Karpas-422 (cell line): Measurements from ENCODE around the gene MRPL22. TPM values are rescaled to one million over a fixed set of nuclear protein-coding genes. Genes with fewer than 3 reads are reported as not detected.
"Not testable (repeated sequence)": the region's sequence is repeated elsewhere in the genome, so short reads cannot be mapped to it uniquely, and the experiment has no call there.

ENCODE experiments used
- DNase-seq: peaks from one replicate; pipeline ENCODE4 v3.0.0-alpha.2; 2015
- H2AFZ ChIP-seq: fragments of 200-600 bp; sonication (generic); 2 replicates; pipeline ENCODE4 v1.6.1; 2014; ENCODE audit warnings: antibody characterized with exemption, low read length, mixed read lengths
- H3K27ac ChIP-seq: fragments of 200-600 bp; sonication (generic); 2 replicates; pipeline ENCODE4 v1.5.1; 2014; ENCODE audit warnings: mild to moderate bottlenecking, low read length, moderate library complexity
- H3K27me3 ChIP-seq: fragments of 200-600 bp; sonication (generic); 2 replicates; pipeline ENCODE4 v1.6.1; 2014; ENCODE audit warnings: low read length, mixed read lengths
- H3K36me3 ChIP-seq: fragments of 200-600 bp; sonication (generic); 2 replicates; pipeline ENCODE4 v1.6.1; 2014; ENCODE audit warnings: low read length, mixed read lengths; ENCODE audit not compliant: insufficient read depth
- H3K4me1 ChIP-seq: fragments of 200-600 bp; sonication (generic); 2 replicates; pipeline ENCODE4 v1.6.1; 2014; ENCODE audit warnings: mild to moderate bottlenecking, low read length, mixed read lengths
- H3K4me2 ChIP-seq: fragments of 200-600 bp; sonication (generic); 2 replicates; pipeline ENCODE4 v1.6.1; 2014; ENCODE audit warnings: low read length, low read depth, mild to moderate bottlenecking; ENCODE audit not compliant: poor library complexity, severe bottlenecking
- H3K4me3 ChIP-seq: fragments of 200-600 bp; sonication (generic); 2 replicates; pipeline ENCODE4 v1.5.1; 2014; ENCODE audit warnings: mild to moderate bottlenecking, antibody characterized with exemption, low read length, mixed read lengths
- H3K79me2 ChIP-seq: fragments of 200-600 bp; sonication (generic); 2 replicates; pipeline ENCODE4 v1.6.1; 2014; ENCODE audit warnings: mild to moderate bottlenecking, low read length, mixed read lengths
- H3K9ac ChIP-seq: fragments of 200-600 bp; sonication (generic); 2 replicates; pipeline ENCODE4 v1.6.0; 2014; ENCODE audit warnings: low read length
- H3K9me2 ChIP-seq: fragments of 200-600 bp; sonication (generic), shearing (Covaris generic); replicated peaks from 2 replicates; pipeline ENCODE4 v1.6.0; 2014; ENCODE audit warnings: mild to moderate bottlenecking, low read length, moderate library complexity; ENCODE audit not compliant: insufficient read depth
- H3K9me3 ChIP-seq: fragments of 300-700, 200-600 bp; sonication (generic); 2 replicates; pipeline ENCODE4 v1.6.1; 2014; ENCODE audit warnings: low read length, mixed read lengths
- H4K20me1 ChIP-seq: fragments of 200-600 bp; sonication (generic); 2 replicates; pipeline ENCODE4 v1.6.1; 2014; ENCODE audit warnings: mild to moderate bottlenecking, antibody characterized with exemption, low read length, low read depth; ENCODE audit not compliant: insufficient read depth
- total RNA-seq: library from RNA; depleted of rRNA; stranded (reverse); fragments of >200 nt; shearing (Covaris generic); gene quantifications from 2 replicates; pipeline ENCODE4 v1.2.3, GENCODE V29; 2014; ENCODE audit warnings: low replicate concordance

Gene MRPL22
- total RNA-seq, 1 experiment from 2014 or later, result 21.3 TPM

DNA sequence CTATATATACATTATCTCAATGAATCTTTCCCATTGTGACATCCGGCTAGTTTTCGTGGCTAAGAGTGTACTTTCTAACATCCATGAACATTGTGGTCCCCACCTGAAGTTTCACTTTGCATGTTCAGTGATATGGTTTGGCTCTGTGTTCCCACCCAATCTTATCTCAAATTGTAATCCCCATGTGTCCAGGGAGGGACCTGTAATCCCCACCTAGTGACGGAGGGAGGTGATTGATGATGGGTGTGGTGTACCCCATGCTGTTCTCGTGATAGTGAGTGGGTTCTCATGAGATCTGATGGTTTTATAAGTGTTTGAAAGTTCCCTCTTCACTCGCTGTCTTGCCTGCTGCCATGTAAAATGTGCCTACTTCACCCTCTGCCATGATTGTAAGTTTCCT is 28.1 kb downstream of the MRPL22 start:
- no peak overlapping the region for H2AFZ ChIP-seq
- peak overlapping the region; percentile 62; the same call in 1 of the 2 replicates for H3K27ac ChIP-seq
- H3K9me3 ChIP-seq, result no peaks in the 10 kb centered on the region
- H3K4me2 ChIP-seq, result no peak overlapping the region
- no peak overlapping the region for H3K9ac ChIP-seq
- H3K27me3 ChIP-seq, result no peaks in the 10 kb centered on the region
- H3K4me3 ChIP-seq, result no peak overlapping the region
- H3K9me2 ChIP-seq, result no peaks in the 10 kb centered on the region
- H4K20me1 ChIP-seq, result no peaks in the 10 kb centered on the region
- H3K79me2 ChIP-seq, result peaks cover 12% of the 10 kb centered on the region
- H3K36me3 ChIP-seq, result peaks cover 23% of the 10 kb centered on the region
- H3K4me1 ChIP-seq, result peaks cover 25% of the 10 kb centered on the region
- no peak for DNase-seq

DNA sequence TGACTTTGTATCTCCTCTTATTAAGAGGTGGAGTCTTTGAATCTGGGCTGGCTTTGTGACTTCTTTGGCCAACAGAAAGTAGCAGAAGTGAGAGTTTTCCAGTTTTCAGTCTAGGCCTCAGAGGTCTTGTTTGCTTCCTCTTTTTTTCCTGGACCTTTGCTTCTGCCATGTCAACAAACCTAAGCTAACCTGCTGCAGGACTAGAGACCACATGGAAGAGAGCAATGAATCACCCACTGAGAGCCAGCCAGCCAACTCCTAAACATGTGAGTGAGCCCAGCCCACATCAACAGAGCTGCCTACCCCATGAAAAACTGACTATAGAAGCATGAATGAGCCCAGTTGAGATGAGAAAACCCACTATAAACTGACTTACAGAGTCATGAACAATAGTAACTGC is 29.9 kb downstream of the MRPL22 start:
- no peak overlapping the region; the same call in 1 of the 2 replicates for H3K27ac ChIP-seq
- H4K20me1 ChIP-seq, result no peaks in the 10 kb centered on the region
- H3K27me3 ChIP-seq, result no peaks in the 10 kb centered on the region
- no peak overlapping the region for H2AFZ ChIP-seq
- H3K36me3 ChIP-seq, result peaks cover 23% of the 10 kb centered on the region
- no peak overlapping the region for H3K9ac ChIP-seq
- H3K9me2 ChIP-seq, result no peaks in the 10 kb centered on the region
- no peaks in the 10 kb centered on the region for H3K79me2 ChIP-seq
- H3K4me2 ChIP-seq, result no peak overlapping the region
- DNase-seq, result no peak
- H3K4me3 ChIP-seq, result no peak overlapping the region
- H3K9me3 ChIP-seq, result no peaks in the 10 kb centered on the region
- H3K4me1 ChIP-seq, result peaks cover 25% of the 10 kb centered on the region

DNA sequence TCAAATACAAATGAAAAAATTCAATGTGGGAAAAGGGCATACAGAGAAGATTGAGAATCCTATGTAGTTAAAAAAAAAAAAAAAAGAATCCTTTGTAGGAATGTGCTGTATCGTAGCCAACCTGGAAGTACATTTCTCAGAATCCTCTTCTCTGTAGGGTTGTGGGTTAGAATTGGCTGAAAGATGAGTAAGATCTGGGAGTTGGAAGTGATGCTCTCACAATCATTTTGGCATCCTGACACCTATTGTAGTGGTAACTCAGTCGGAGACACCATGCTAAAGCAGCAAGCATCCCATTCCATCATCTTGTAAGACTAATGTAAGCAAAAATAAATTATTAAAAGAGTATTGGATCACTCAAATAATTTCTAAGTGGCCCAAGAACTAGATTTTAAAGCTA is 30.6 kb downstream of the MRPL22 start:
- no peaks in the 10 kb centered on the region for H3K9me2 ChIP-seq
- H3K79me2 ChIP-seq, result no peaks in the 10 kb centered on the region
- no peaks in the 10 kb centered on the region for H3K27me3 ChIP-seq
- H3K36me3 ChIP-seq, result peaks cover 23% of the 10 kb centered on the region
- no peak overlapping the region for H3K4me3 ChIP-seq
- no peak for DNase-seq
- peaks cover 25% of the 10 kb centered on the region for H3K4me1 ChIP-seq
- H3K4me2 ChIP-seq, result no peak overlapping the region
- H3K9me3 ChIP-seq, result no peaks in the 10 kb centered on the region
- H3K27ac ChIP-seq, result no peak overlapping the region
- H3K9ac ChIP-seq, result no peak overlapping the region
- no peak overlapping the region for H2AFZ ChIP-seq
- no peaks in the 10 kb centered on the region for H4K20me1 ChIP-seq

DNA sequence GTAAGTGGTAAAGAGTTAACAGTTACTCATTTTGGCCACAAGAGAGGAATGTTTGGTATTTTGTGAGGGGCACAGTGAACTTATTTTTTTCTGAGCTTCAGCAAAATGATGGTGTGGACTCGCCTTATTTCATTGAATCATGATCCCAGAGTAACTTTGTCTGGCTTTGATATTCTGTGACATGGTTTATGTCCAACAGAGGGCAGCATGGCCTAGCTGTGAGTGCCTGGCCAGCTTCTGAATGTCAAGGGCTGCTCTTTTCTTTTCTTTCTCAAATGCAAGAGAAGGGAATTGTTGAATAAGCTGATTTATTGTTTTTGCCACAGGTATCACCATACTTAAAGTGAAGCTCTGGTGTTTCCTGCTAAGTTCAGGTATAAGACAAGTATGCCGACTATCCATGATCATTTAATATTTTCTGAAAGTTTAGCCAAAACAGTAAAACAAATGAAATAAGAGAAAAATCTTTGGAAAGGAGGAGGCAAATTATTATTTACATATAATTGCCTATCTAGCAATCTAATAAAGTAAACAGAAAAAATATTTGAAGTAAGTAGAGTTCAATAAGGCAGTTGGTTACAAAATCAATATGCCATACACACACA is 31.7 kb downstream of the MRPL22 start:
- Histone ChIP-seq H4K20me1 (no peaks in the 10 kb centered on the region), H3K4me1 (peaks cover 15% of the 10 kb centered on the region), H3K27ac (no peak overlapping the region), H3K9me2 (no peaks in the 10 kb centered on the region), H3K4me3 (no peak overlapping the region), H3K27me3 (no peaks in the 10 kb centered on the region), H3K9ac (no peak overlapping the region), H3K9me3 (no peaks in the 10 kb centered on the region), H3K4me2 (no peak overlapping the region), H3K36me3 (peaks cover 16% of the 10 kb centered on the region), H3K79me2 (no peaks in the 10 kb centered on the region), H2AFZ (no peak overlapping the region)
- peak; percentile 77 for DNase-seq

DNA sequence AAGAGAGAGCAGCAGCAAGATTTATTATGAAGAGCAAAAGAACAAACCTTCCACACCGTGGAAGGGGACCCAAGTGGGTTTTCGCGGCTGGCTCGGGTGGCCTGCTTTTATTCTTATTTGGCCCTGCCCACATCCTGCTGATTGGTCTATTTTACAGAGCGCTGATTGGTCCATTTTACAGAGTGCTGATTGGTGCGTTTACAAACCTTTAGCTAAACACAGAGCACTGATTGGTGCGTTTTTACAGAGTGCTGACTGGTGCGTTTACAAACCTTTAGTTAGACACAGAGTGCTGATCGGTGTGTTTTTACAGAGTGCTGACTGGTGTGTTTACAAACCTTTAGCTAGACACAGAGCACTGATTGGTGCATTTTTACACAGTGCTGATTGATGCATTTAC is 35.2 kb downstream of the MRPL22 start:
- H3K36me3 ChIP-seq, H3K4me3 ChIP-seq, H3K27me3 ChIP-seq, H3K9ac ChIP-seq, H2AFZ ChIP-seq, H4K20me1 ChIP-seq, H3K79me2 ChIP-seq, H3K9me3 ChIP-seq, H3K4me1 ChIP-seq, H3K27ac ChIP-seq, DNase-seq, H3K9me2 ChIP-seq, H3K4me2 ChIP-seq: not testable (repeated sequence)

DNA sequence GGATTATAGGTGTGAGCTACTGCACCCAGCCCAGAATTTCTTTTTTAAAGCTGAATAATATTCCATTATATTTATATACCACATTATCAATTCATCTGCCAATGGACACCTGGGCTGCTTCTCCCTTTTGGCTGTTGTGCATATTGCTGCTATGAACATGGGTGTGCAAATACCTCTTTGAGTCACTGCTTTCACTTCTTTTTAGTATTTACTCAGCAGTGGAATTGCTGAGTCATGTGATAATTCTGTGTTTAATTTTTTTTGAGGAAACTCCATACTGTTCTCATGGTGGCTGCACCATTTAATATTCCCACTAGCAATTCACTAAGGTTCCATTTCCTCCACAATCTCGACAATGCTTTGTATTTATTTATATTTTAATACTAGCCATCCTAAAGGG is 36.5 kb downstream of the MRPL22 start:
- Histone ChIP-seq H3K9ac (no peak overlapping the region), H3K27me3 (no peaks in the 10 kb centered on the region), H4K20me1 (no peaks in the 10 kb centered on the region), H3K36me3 (no peaks in the 10 kb centered on the region), H3K27ac (no peak overlapping the region), H2AFZ (no peak overlapping the region), H3K4me3 (no peak overlapping the region), H3K9me2 (no peaks in the 10 kb centered on the region), H3K4me1 (no peaks in the 10 kb centered on the region), H3K79me2 (no peaks in the 10 kb centered on the region), H3K4me2 (no peak overlapping the region), H3K9me3 (no peaks in the 10 kb centered on the region)
- DNase-seq, result no peak

DNA sequence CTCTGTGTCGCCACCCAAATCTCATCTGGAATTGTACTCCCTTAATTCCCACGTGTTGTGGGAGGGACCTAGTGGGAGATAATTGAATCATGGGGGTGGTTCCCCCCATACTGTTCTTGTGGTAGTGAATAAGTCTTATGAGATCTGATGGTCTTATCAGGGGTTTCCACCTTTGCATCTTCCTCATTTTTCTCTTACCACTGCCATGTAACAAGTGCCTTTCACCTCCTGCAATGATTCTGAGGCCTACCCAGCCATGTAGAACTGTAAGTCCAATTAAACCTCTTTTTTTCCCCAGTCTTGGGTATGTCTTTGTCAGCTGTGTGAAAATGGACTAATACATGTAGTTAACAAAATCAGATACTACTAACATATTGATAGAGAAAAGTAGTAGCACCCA is 37.4 kb downstream of the MRPL22 start:
- H3K4me3 ChIP-seq, H4K20me1 ChIP-seq, H3K9me2 ChIP-seq, DNase-seq, H3K4me2 ChIP-seq, H3K36me3 ChIP-seq, H3K4me1 ChIP-seq, H3K27ac ChIP-seq, H3K27me3 ChIP-seq, H3K79me2 ChIP-seq, H3K9ac ChIP-seq, H3K9me3 ChIP-seq, H2AFZ ChIP-seq: not testable (repeated sequence)

DNA sequence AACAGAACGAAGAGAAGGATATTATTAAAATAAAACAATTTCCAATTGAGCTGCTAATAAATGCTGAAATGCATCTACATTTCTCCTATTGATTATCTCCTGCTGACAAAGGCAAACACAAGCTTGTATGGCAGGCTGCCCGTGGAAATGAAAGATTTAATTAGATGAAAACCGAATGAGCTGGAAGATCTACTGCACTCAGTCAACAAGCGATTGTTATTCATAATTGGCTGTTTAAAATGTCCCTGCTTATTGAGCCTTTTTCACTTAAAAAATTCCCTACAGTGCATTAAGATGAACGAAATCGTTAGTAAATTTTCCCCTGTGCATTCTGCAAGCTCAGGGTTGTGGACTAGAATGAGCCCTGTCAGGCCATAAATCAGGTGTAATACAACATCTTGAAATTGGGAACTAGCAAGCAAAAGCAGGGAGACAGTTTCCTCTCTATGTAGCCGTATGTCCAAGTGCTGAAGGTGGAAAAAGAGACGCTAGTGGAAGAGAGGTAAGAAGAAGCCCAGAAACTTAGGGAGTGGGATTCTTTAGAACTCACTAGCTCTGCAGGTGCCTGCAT is 44.2 kb downstream of the MRPL22 start:
- no peak overlapping the region for H3K4me3 ChIP-seq
- no peaks in the 10 kb centered on the region for H3K9me3 ChIP-seq
- H3K27ac ChIP-seq, result no peak overlapping the region
- no peaks in the 10 kb centered on the region for H3K4me1 ChIP-seq
- no peaks in the 10 kb centered on the region for H3K9me2 ChIP-seq
- H3K27me3 ChIP-seq, result no peaks in the 10 kb centered on the region
- H3K9ac ChIP-seq, result no peak overlapping the region
- H3K36me3 ChIP-seq, result no peaks in the 10 kb centered on the region
- no peak overlapping the region for H2AFZ ChIP-seq
- no peaks in the 10 kb centered on the region for H4K20me1 ChIP-seq
- H3K79me2 ChIP-seq, result no peaks in the 10 kb centered on the region
- DNase-seq, result no peak
- no peak overlapping the region for H3K4me2 ChIP-seq
